IMR-90 (cell line): ENCODE measurements around the gene APH1A. TPM values are rescaled to one million over a fixed set of nuclear protein-coding genes. Genes with fewer than 3 reads are reported as not detected.

Experiments used
- ATAC-seq: fragments of 200-7000 bp; cut with Tn5 transposase; 2 replicates; pipeline ENCODE4 v1.9.1; 2020; ENCODE audit warnings: low read depth, mild to moderate bottlenecking, moderate library complexity
- BruUV-seq: library from RNA; stranded (reverse); fragments of 400-500 nt; replicated peaks from 2 replicates; lab custom pipeline; 2021; lab: Mats Ljungman, UMichigan
- CTCF ChIA-PET: fragments of 300-600 bp; formaldehyde crosslinking; extraction: SDS; loops from one replicate; lab custom pipeline; 2021; ENCODE audit warnings: antibody characterized with exemption; lab: Yijun Ruan, JAX
- POLR2A ChIA-PET: fragments of 300-600 bp; sonication (Branson Sonifier 250); formaldehyde crosslinking; loops from one replicate; lab custom pipeline; 2022; ENCODE audit warnings: antibody characterized with exemption; ENCODE audit not compliant: unreplicated experiment; lab: Charles Lee
- DNase-seq: peaks from one replicate; pipeline ENCODE4 v3.0.0; 2013
- H2AFZ ChIP-seq: replicated peaks from 2 replicates; pipeline ENCODE3; 2013; ENCODE audit warnings: low read length, mild to moderate bottlenecking; ENCODE audit not compliant: poor library complexity
- H2AK5ac ChIP-seq: 2 replicates; pipeline ENCODE4 v1.6.1; 2013; ENCODE audit warnings: low read depth, low read length, inconsistent platforms
- H2AK9ac ChIP-seq: replicated peaks from 2 replicates; pipeline ENCODE3; 2013; ENCODE audit warnings: mild to moderate bottlenecking, low read depth, low read length, moderate library complexity; ENCODE audit not compliant: poor library complexity
- H2BK120ac ChIP-seq: 2 replicates; pipeline ENCODE4 v1.6.1; 2013; ENCODE audit warnings: low read depth, low read length, inconsistent platforms
- H2BK15ac ChIP-seq: 3 replicates; pipeline ENCODE4 v1.6.1; 2013; ENCODE audit warnings: low read depth, low read length, inconsistent platforms
- H2BK20ac ChIP-seq: 2 replicates; pipeline ENCODE4 v1.6.1; 2013; ENCODE audit warnings: low read depth, mild to moderate bottlenecking, inconsistent platforms, low read length, moderate library complexity
- H2BK5ac ChIP-seq: 2 replicates; pipeline ENCODE4 v1.6.1; 2013; ENCODE audit warnings: mild to moderate bottlenecking, low read depth, low read length, inconsistent platforms; ENCODE audit not compliant: poor library complexity, severe bottlenecking
- H3K14ac ChIP-seq: replicated peaks from 2 replicates; pipeline ENCODE4 v1.6.1; 2013; ENCODE audit warnings: low read depth, low read length, inconsistent platforms
- H3K18ac ChIP-seq: 2 replicates; pipeline ENCODE4 v1.6.1; 2013; ENCODE audit warnings: low read depth, low read length, control low read depth
- H3K23ac ChIP-seq: 2 replicates; pipeline ENCODE4 v1.6.1; 2013; ENCODE audit warnings: low read depth, low read length, inconsistent platforms
- H3K27ac ChIP-seq: 2 replicates; pipeline ENCODE4 v1.5.1; 2013; ENCODE audit warnings: mild to moderate bottlenecking, control low read depth, low read length; ENCODE audit not compliant: insufficient read depth
- H3K27me3 ChIP-seq: 2 replicates; pipeline ENCODE4 v1.6.1; 2013; ENCODE audit warnings: low read length; ENCODE audit not compliant: control insufficient read depth, insufficient read depth
- H3K36me3 ChIP-seq: 2 replicates; pipeline ENCODE4 v1.6.1; 2013; ENCODE audit warnings: low read length, mixed read lengths; ENCODE audit not compliant: control insufficient read depth, insufficient read depth
- H3K4ac ChIP-seq: 2 replicates; pipeline ENCODE4 v1.6.1; 2013; ENCODE audit warnings: low read depth, low read length, inconsistent platforms
- H3K4me1 ChIP-seq: 2 replicates; pipeline ENCODE4 v1.6.1; 2013; ENCODE audit warnings: low read length, mixed read lengths; ENCODE audit not compliant: control insufficient read depth, insufficient read depth
- H3K4me2 ChIP-seq: 2 replicates; pipeline ENCODE4 v1.6.1; 2013; ENCODE audit warnings: low read depth, mild to moderate bottlenecking, control low read depth, low read length, moderate library complexity
- H3K4me3 ChIP-seq: 2 replicates; pipeline ENCODE4 v1.5.1; 2013; ENCODE audit warnings: low read depth, mild to moderate bottlenecking, control low read depth, low read length, moderate library complexity; ENCODE audit not compliant: insufficient read depth
- H3K56ac ChIP-seq: 2 replicates; pipeline ENCODE4 v1.6.1; 2013; ENCODE audit warnings: low read length, inconsistent platforms; ENCODE audit not compliant: insufficient read depth; ENCODE audit errors: extremely low read depth
- H3K79me1 ChIP-seq, 2 experiments: 2 replicates each; pipeline ENCODE4 v1.6.1; 2013; ENCODE audit warnings: low read length in 2 of 2, inconsistent platforms in 1 of 2, low read depth in 1 of 2
- H3K9ac ChIP-seq: 2 replicates; pipeline ENCODE4 v1.6.1; 2013; ENCODE audit warnings: low read depth, low read length, control low read depth
- H3K9me1 ChIP-seq: 2 replicates; pipeline ENCODE4 v1.6.1; 2013; ENCODE audit warnings: low read length, inconsistent platforms; ENCODE audit not compliant: insufficient read depth
- H3K9me3 ChIP-seq: 2 replicates; pipeline ENCODE4 v1.6.1; 2013; ENCODE audit warnings: low read length; ENCODE audit not compliant: control insufficient read depth, insufficient read depth
- H4K20me1 ChIP-seq: 2 replicates; pipeline ENCODE4 v1.6.1; 2013; ENCODE audit warnings: low read length, inconsistent platforms; ENCODE audit not compliant: insufficient read depth
- H4K5ac ChIP-seq: 2 replicates; pipeline ENCODE4 v1.6.1; 2013; ENCODE audit warnings: mild to moderate bottlenecking, low read depth, low read length, control low read depth
- H4K8ac ChIP-seq, 2 experiments: 2 replicates each; pipeline ENCODE4 v1.6.1; 2013; ENCODE audit warnings: low read depth in 2 of 2, low read length in 2 of 2, control low read depth in 1 of 2, inconsistent platforms in 1 of 2
- H4K91ac ChIP-seq: 2 replicates; pipeline ENCODE4 v1.6.1; 2013; ENCODE audit warnings: low read depth, low read length, inconsistent platforms; ENCODE audit not compliant: insufficient read depth
- BHLHE40 ChIP-seq: fragments of 150-350 bp; IDR thresholded peaks from 2 replicates; pipeline ENCODE4 v1.6.1; 2016; ENCODE audit warnings: mild to moderate bottlenecking, low read depth, low read length
- CEBPB ChIP-seq: IDR thresholded peaks from 2 replicates; pipeline ENCODE4 v1.6.1; 2012; ENCODE audit warnings: low read depth, low read length, improper control_type of control experiment
- CHD1 ChIP-seq: IDR thresholded peaks from 2 replicates; pipeline ENCODE4 v1.6.1; 2012; ENCODE audit warnings: low read depth, low read length, improper control_type of control experiment
- FOS ChIP-seq: fragments of 150-350 bp; IDR thresholded peaks from 2 replicates; pipeline ENCODE4 v1.6.1; 2016; ENCODE audit warnings: low read depth, low read length
- MAFK ChIP-seq: IDR thresholded peaks from 2 replicates; pipeline ENCODE4 v1.6.1; 2012; ENCODE audit warnings: low read depth, low read length, improper control_type of control experiment
- MAZ ChIP-seq: IDR thresholded peaks from 2 replicates; pipeline ENCODE4 v1.6.1; 2012; ENCODE audit warnings: low read depth, mild to moderate bottlenecking, low read length, improper control_type of control experiment, moderate library complexity, borderline replicate concordance
- MXI1 ChIP-seq: IDR thresholded peaks from 2 replicates; pipeline ENCODE4 v1.6.1; 2012; ENCODE audit warnings: low read depth, mild to moderate bottlenecking, low read length, moderate library complexity, borderline replicate concordance
- NFE2L2 ChIP-seq: fragments of 150-350 bp; IDR thresholded peaks from 2 replicates; pipeline ENCODE4 v1.6.1; 2016; ENCODE audit warnings: low read depth, mild to moderate bottlenecking, low read length
- POLR2A ChIP-seq: IDR thresholded peaks from 2 replicates; pipeline ENCODE4 v1.6.1; 2012; ENCODE audit warnings: mild to moderate bottlenecking, low read depth, low read length
- RAD21 ChIP-seq: IDR thresholded peaks from 2 replicates; pipeline ENCODE4 v1.6.1; 2012; ENCODE audit warnings: low read length, improper control_type of control experiment
- RCOR1 ChIP-seq: IDR thresholded peaks from 2 replicates; pipeline ENCODE4 v1.6.1; 2012; ENCODE audit warnings: mild to moderate bottlenecking, low read length, improper control_type of control experiment; ENCODE audit not compliant: insufficient replicate concordance
- RFX5 ChIP-seq: IDR thresholded peaks from 2 replicates; pipeline ENCODE4 v1.8.0; 2012; ENCODE audit warnings: low read depth, mild to moderate bottlenecking, low read length, moderate library complexity
- SMC3 ChIP-seq: fragments of 150-350 bp; IDR thresholded peaks from 2 replicates; pipeline ENCODE4 v1.6.1; 2016; ENCODE audit warnings: low read depth, mild to moderate bottlenecking, antibody characterized with exemption, low read length, moderate library complexity
- WGBS, 2 experiments: methylation state at CpG; one replicate each; pipeline versions ENCODE4 v1.1.5 to v1.1.7; 2013; ENCODE audit warnings: missing lambda C conversion rate in 2 of 2; ENCODE audit not compliant: insufficient read length in 1 of 2; ENCODE audit errors: extremely low coverage in 2 of 2; 5-methylcytosine and 5-hydroxymethylcytosine counted together
- dilution Hi-C: fragments of 300-500 bp; cut with HindIII; formaldehyde crosslinking; loops from one replicate; pipeline ENCODE4 v1.14.3; 2018; ENCODE audit warnings: low sequenced_read_pairs; ENCODE audit not compliant: unreplicated experiment
- in situ Hi-C: fragments of 300-500 bp; cut with MboI; formaldehyde crosslinking; loops from 3 replicates; pipeline ENCODE4 v1.14.3; 2019; ENCODE audit warnings: low sequenced_read_pairs, inconsistent platforms, mixed read lengths
- intact Hi-C: fragments of 100-400 bp; cut with micrococcal nuclease; formaldehyde crosslinking; loops from 2 replicates; pipeline ENCODE4 v1.10.0; 2022
- polyA plus RNA-seq, 3 experiments: library from polyadenylated mRNA; depleted of rRNA; stranded (reverse); fragments of >200 nt; gene quantifications; 2 replicates each; pipeline ENCODE4 v1.2.3, GENCODE V29; 2012; ENCODE audit warnings: low replicate concordance in 1 of 3
- total RNA-seq: library from RNA; depleted of rRNA; stranded (reverse); fragments of >200 nt; gene quantifications from 2 replicates; pipeline ENCODE4 v1.2.3, GENCODE V29; 2012
- TF ChIP-seq, protein P1 (sequence below): conservative IDR thresholded peaks from 2 replicates; pipeline ENCODE4 v1.5.1; 2012; ENCODE audit warnings: mild to moderate bottlenecking, low read depth, low read length, improper control_type of control experiment
- TF ChIP-seq, protein P2 (sequence below): fragments of 150-350 bp; IDR thresholded peaks from 2 replicates; pipeline ENCODE4 v1.6.1; 2017; ENCODE audit warnings: mild to moderate bottlenecking, antibody characterized with exemption, low read length, low read depth
- TF ChIP-seq, protein P3 (sequence below): fragments of 150-350 bp; IDR thresholded peaks from 2 replicates; pipeline ENCODE4 v1.6.1; 2016; ENCODE audit warnings: low read depth, mild to moderate bottlenecking, low read length, moderate library complexity, borderline replicate concordance

The APH1A gene
- total and polyA plus RNA-seq, 2 of the 4 experiments (the other 2 are of a cell fraction), result 62.0 to 94.2 TPM

DNA sequence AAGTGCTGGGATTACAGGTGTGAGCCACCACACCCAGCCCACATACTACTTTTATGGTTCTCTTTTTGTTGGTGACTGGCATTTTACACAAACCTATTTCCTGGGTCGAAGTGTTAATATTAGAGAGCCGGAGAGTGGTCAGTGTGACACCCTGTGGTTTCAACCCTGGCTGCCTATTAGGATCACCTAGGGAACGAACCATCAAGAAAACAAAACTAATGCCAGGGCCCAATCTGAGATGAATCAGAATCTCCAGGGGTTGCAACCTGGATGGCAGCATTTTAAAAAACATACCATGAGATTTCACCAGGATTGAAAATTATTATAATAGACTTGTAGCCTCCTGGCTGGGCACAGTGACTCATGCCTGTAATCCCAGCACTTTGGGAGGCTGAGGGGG, 30.9 kb upstream of the APH1A start:
- Histone ChIP-seq H3K18ac (no peak overlapping the region), H3K4me2 (no peak overlapping the region), H3K79me1 (peaks cover 13 to 22% of the 10 kb centered on the region in 2 experiments), H3K36me3 (peaks cover 27% of the 10 kb centered on the region), H3K14ac (no peak overlapping the region), H2BK120ac (no peak overlapping the region), H3K27ac (no peak overlapping the region), H2AK9ac (no peak overlapping the region), H3K27me3 (no peaks in the 10 kb centered on the region), H3K23ac (no peak overlapping the region), H4K20me1 (no peaks in the 10 kb centered on the region), H3K56ac (no peak overlapping the region), H2BK15ac (no peak overlapping the region), H2BK20ac (no peak overlapping the region), H2AFZ (no peak overlapping the region), H4K5ac (no peak overlapping the region), H3K9me3 (no peaks in the 10 kb centered on the region), H4K8ac (no peak overlapping the region), H3K9me1 (no peaks in the 10 kb centered on the region; the same call in 1 of the 2 replicates), H3K4ac (no peak overlapping the region), H3K4me1 (no peaks in the 10 kb centered on the region; the same call in 1 of the 2 replicates), H2AK5ac (no peak overlapping the region), H4K91ac (no peak overlapping the region), H2BK5ac (no peak overlapping the region), H3K4me3 (no peak overlapping the region), H3K9ac (no peak overlapping the region)
- DNase-seq (no peak), ATAC-seq (no peak)
- in situ Hi-C loops (no loop called here), dilution Hi-C loops (no loop called here), intact Hi-C loops (no loop called here)
- BruUV-seq, result no TSS peak
- CTCF ChIA-PET, result interaction anchor here (0.6 kb wide), 1 partner anchor 19 kb away, joined by 4 read pairs; no protein-coding TSS in a partner anchor
- WGBS, 2 experiments, result 100% methylated on average over 1 of the region's 3 CpGs; no CpG with 5 or more reads in 1 of the 2 experiments
- POLR2A ChIA-PET, result no interaction called here
- TF ChIP-seq POLR2A (no peak), RCOR1 (no peak), SMC3 (no peak), BHLHE40 (no peak), CEBPB (no peak), RFX5 (no peak), MAFK (no peak), CHD1 (no peak), RAD21 (no peak), NFE2L2 (no peak), MXI1 (no peak), MAZ (no peak), FOS (no peak)
- TF ChIP-seq, protein P1, sequence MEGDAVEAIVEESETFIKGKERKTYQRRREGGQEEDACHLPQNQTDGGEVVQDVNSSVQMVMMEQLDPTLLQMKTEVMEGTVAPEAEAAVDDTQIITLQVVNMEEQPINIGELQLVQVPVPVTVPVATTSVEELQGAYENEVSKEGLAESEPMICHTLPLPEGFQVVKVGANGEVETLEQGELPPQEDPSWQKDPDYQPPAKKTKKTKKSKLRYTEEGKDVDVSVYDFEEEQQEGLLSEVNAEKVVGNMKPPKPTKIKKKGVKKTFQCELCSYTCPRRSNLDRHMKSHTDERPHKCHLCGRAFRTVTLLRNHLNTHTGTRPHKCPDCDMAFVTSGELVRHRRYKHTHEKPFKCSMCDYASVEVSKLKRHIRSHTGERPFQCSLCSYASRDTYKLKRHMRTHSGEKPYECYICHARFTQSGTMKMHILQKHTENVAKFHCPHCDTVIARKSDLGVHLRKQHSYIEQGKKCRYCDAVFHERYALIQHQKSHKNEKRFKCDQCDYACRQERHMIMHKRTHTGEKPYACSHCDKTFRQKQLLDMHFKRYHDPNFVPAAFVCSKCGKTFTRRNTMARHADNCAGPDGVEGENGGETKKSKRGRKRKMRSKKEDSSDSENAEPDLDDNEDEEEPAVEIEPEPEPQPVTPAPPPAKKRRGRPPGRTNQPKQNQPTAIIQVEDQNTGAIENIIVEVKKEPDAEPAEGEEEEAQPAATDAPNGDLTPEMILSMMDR, result no peak
- TF ChIP-seq, protein P2, sequence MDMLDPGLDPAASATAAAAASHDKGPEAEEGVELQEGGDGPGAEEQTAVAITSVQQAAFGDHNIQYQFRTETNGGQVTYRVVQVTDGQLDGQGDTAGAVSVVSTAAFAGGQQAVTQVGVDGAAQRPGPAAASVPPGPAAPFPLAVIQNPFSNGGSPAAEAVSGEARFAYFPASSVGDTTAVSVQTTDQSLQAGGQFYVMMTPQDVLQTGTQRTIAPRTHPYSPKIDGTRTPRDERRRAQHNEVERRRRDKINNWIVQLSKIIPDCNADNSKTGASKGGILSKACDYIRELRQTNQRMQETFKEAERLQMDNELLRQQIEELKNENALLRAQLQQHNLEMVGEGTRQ, result no peak
- TF ChIP-seq, protein P3, sequence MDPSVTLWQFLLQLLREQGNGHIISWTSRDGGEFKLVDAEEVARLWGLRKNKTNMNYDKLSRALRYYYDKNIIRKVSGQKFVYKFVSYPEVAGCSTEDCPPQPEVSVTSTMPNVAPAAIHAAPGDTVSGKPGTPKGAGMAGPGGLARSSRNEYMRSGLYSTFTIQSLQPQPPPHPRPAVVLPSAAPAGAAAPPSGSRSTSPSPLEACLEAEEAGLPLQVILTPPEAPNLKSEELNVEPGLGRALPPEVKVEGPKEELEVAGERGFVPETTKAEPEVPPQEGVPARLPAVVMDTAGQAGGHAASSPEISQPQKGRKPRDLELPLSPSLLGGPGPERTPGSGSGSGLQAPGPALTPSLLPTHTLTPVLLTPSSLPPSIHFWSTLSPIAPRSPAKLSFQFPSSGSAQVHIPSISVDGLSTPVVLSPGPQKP, result no peak
